Thoracic aorta (tissue), 2 donors: Measurements from ENCODE around the gene GPBAR1. TPM values are rescaled to one million over a fixed set of nuclear protein-coding genes. Genes with fewer than 3 reads are reported as not detected.

ENCODE experiments used
- ATAC-seq: fragments of 150-250 bp; one replicate; pipeline ENCODE4 v1.8.0; 2017; ENCODE audit warnings: low read depth; ENCODE audit not compliant: insufficient number of reproducible peaks, low FRiP score
- DNase-seq: peaks from one replicate; pipeline ENCODE4 v3.0.0-alpha.2; 2020; ENCODE audit warnings: low spot score
- H3K27ac ChIP-seq, 2 donors: fragments of 200-600 bp; sonication (generic); 1 replicate in 1 of 2; 2 replicates in 1 of 2; pipeline ENCODE4 v1.5.1; 2016; ENCODE audit warnings: mild to moderate bottlenecking in 2 of 2, moderate library complexity in 2 of 2
- H3K27me3 ChIP-seq: fragments of 200-600 bp; sonication (generic); replicated peaks from 2 replicates; pipeline ENCODE4 v1.6.0; 2016; ENCODE audit warnings: mild to moderate bottlenecking; ENCODE audit not compliant: insufficient read depth
- H3K36me3 ChIP-seq: fragments of 200-600 bp; sonication (generic); one replicate; pipeline ENCODE4 v1.5.1; 2016
- H3K4me1 ChIP-seq, 2 donors: fragments of 200-600 bp; sonication (generic); 1 replicate in 1 of 2; 2 replicates in 1 of 2; pipeline versions ENCODE4 v1.5.1 to v1.6.0; 2016; ENCODE audit warnings: low read depth in 2 of 2, mild to moderate bottlenecking in 1 of 2; ENCODE audit not compliant: control insufficient read depth in 1 of 2
- H3K4me3 ChIP-seq: fragments of 200-600 bp; sonication (generic); 2 replicates; pipeline ENCODE4 v1.5.1; 2016; ENCODE audit warnings: mild to moderate bottlenecking
- H3K9me3 ChIP-seq: fragments of 200-600 bp; sonication (generic); 2 replicates; pipeline ENCODE4 v1.5.1; 2016
- CTCF ChIP-seq: fragments of 200-600 bp; sonication (generic); IDR thresholded peaks from one replicate; pipeline ENCODE4 v1.5.1; 2019; ENCODE audit warnings: antibody characterized with exemption
- total RNA-seq, 2 donors: library from RNA; depleted of rRNA; stranded (reverse); fragments of >200 nt; gene quantifications; one replicate each; pipeline versions ENCODE4 v1.1.0 to v1.2.3, GENCODE V29; 2016

GPBAR1 gene
- total RNA-seq, 2 donors from 2014 or later: 3.5 to 4.2 TPM

GRCh38 chr2:218276986-218277755, 16.4 kb downstream of the GPBAR1 start:
- H3K27ac ChIP-seq: peak overlapping the region; percentile 33 to 45
- ATAC-seq (no peak), DNase-seq (no peak)
- no peak for TF ChIP-seq CTCF
- H3K4me3 ChIP-seq: no peak overlapping the region
- peaks cover 80% of the 10 kb centered on the region for H3K36me3 ChIP-seq
- no peaks in the 10 kb centered on the region for H3K9me3 ChIP-seq
- H3K27me3 ChIP-seq: no peaks in the 10 kb centered on the region
- H3K4me1 ChIP-seq: peaks cover 19 to 41% of the 10 kb centered on the region in 2 donors

GRCh38 chr2:218277921-218278320, 17.1 kb downstream of the GPBAR1 start:
- ATAC-seq (no peak), DNase-seq (no peak)
- Histone ChIP-seq H3K27ac (peak overlapping the region; percentile 33 to 45), H3K4me3 (no peak overlapping the region), H3K36me3 (peaks cover 80% of the 10 kb centered on the region), H3K4me1 (peaks cover 21 to 43% of the 10 kb centered on the region in 2 donors), H3K27me3 (no peaks in the 10 kb centered on the region), H3K9me3 (no peaks in the 10 kb centered on the region)
- no peak for TF ChIP-seq CTCF

- no peak for DNase-seq
- no peak for TF ChIP-seq CTCF
- Histone ChIP-seq H3K4me3 (no peak overlapping the region), H3K4me1 (peaks cover 26 to 43% of the 10 kb centered on the region in 2 donors), H3K27ac (peak overlapping the region; percentile 20 to 45), H3K9me3 (no peaks in the 10 kb centered on the region), H3K36me3 (peaks cover 80% of the 10 kb centered on the region), H3K27me3 (no peaks in the 10 kb centered on the region)
- no peak for ATAC-seq
Measured at GRCh38 chr2:218278531-218279360, 17.9 kb downstream of the GPBAR1 start.

GRCh38 chr2:218280260-218280870, 19.6 kb downstream of the GPBAR1 start:
- DNase-seq (no peak), ATAC-seq (no peak)
- H3K27ac ChIP-seq: peak overlapping the region; percentile 31 to 98
- H3K4me3 ChIP-seq: no peak overlapping the region
- peaks cover 42 to 58% of the 10 kb centered on the region in 2 donors for H3K4me1 ChIP-seq
- no peaks in the 10 kb centered on the region for H3K9me3 ChIP-seq
- H3K36me3 ChIP-seq: peaks cover 64% of the 10 kb centered on the region
- TF ChIP-seq CTCF: no peak
- H3K27me3 ChIP-seq: no peaks in the 10 kb centered on the region

GRCh38 chr2:218281449-218281848, 20.6 kb downstream of the GPBAR1 start:
- Histone ChIP-seq H3K36me3 (peaks cover 54% of the 10 kb centered on the region), H3K27me3 (no peaks in the 10 kb centered on the region), H3K27ac (peak overlapping the region; percentile 98 to 99), H3K9me3 (no peaks in the 10 kb centered on the region), H3K4me1 (peaks cover 51 to 69% of the 10 kb centered on the region in 2 donors), H3K4me3 (no peak overlapping the region)
- DNase-seq (no peak), ATAC-seq (no peak)
- TF ChIP-seq CTCF: no peak
